A549 (cell line): ENCODE results near the gene ZNF576. TPM values are rescaled to one million over a fixed set of nuclear protein-coding genes. Genes with fewer than 3 reads are reported as not detected.
"Not testable (repeated sequence)": the region's sequence is repeated elsewhere in the genome, so short reads cannot be mapped to it uniquely, and the experiment has no call there.

Source experiments
- ATAC-seq, 2 experiments: fragments of 200-7000 bp in 1 of 2; fragments of >200 bp in 1 of 2; cut with Nextera tagmentation in 1 of 2; cut with Tn5 transposase in 1 of 2; 3 replicates each; pipeline versions ENCODE4 v1.8.0 to v1.9.1; 2018 to 2020; ENCODE audit warnings: mild to moderate bottlenecking in 1 of 2, moderate library complexity in 1 of 2
- CTCF ChIA-PET: fragments of 300-600 bp; sonication (Branson Sonifier 250); formaldehyde crosslinking; extraction: SDS; loops from one replicate; lab custom pipeline; 2021; ENCODE audit warnings: antibody characterized with exemption, inconsistent platforms; lab: Yijun Ruan, JAX
- POLR2A ChIA-PET: fragments of 350-600 bp; formaldehyde crosslinking; extraction: SDS; loops from one replicate; lab custom pipeline; 2021; ENCODE audit warnings: antibody characterized with exemption, inconsistent platforms; lab: Yijun Ruan, JAX
- DNase-seq, 2 experiments: peaks; one replicate each; pipeline versions ENCODE4 v3.0.0 to v3.0.0-alpha.2; 2011 to 2016; ENCODE audit warnings: low read depth in 1 of 2, low spot score in 1 of 2
- FAIRE-seq: peaks from 2 replicates; lab custom pipeline; 2011; peaks lifted over from hg19 to GRCh38; lab: Jason Lieb, UNC
- H3K27ac ChIP-seq, 2 experiments: fragments of >200 bp; sonication (Bioruptor Twin); formaldehyde crosslinking; 3 replicates each; pipeline ENCODE4 v1.5.1; 2016 to 2017
- H3K4me1 ChIP-seq: fragments of >200 bp; sonication (Bioruptor Twin); formaldehyde crosslinking; 3 replicates; pipeline ENCODE4 v1.6.1; 2016
- H3K4me2 ChIP-seq: fragments of >200 bp; sonication (Bioruptor Twin); formaldehyde crosslinking; 3 replicates; pipeline ENCODE4 v1.6.1; 2016
- H3K4me3 ChIP-seq: fragments of >200 bp; sonication (Bioruptor Twin); formaldehyde crosslinking; 3 replicates; pipeline ENCODE4 v1.5.1; 2016
- H3K9me3 ChIP-seq: fragments of >200 bp; sonication (Bioruptor Twin); formaldehyde crosslinking; 3 replicates; pipeline ENCODE4 v1.6.1; 2016
- BCL3 ChIP-seq: fragments of >200 bp; sonication (Bioruptor Twin); formaldehyde crosslinking; IDR thresholded peaks from 3 replicates; pipeline ENCODE4 v1.6.1; 2016
- BHLHE40 ChIP-seq: IDR thresholded peaks from 2 replicates; pipeline ENCODE4 v1.6.1; 2012; ENCODE audit warnings: low read depth, low read length, inconsistent platforms
- CEBPB ChIP-seq, 2 experiments: fragments of >200 bp in 1 of 2; sonication (Bioruptor Twin) in 1 of 2; formaldehyde crosslinking in 1 of 2; IDR thresholded peaks; 2 replicates each; pipeline ENCODE4 v1.6.1; 2012 to 2016
- EHF ChIP-seq: fragments of 250-450 bp; sonication (Bioruptor Pico); IDR thresholded peaks from 2 replicates; pipeline ENCODE4 v1.5.0; 2020; ENCODE audit warnings: mild to moderate bottlenecking
- EHMT2 ChIP-seq: fragments of 200-600 bp; sonication (generic); IDR thresholded peaks from 2 replicates; pipeline ENCODE4 v1.6.1; 2016; ENCODE audit warnings: antibody characterized with exemption, low read depth, mild to moderate bottlenecking, moderate library complexity
- EP300 ChIP-seq, 2 experiments: fragments of >200 bp; sonication (Bioruptor Twin); formaldehyde crosslinking; IDR thresholded peaks; 2 replicates in 1 of 2; 3 replicates in 1 of 2; pipeline ENCODE4 v1.6.1; 2016 to 2017
- ESRRA ChIP-seq: fragments of 150-350 bp; IDR thresholded peaks from 2 replicates; pipeline ENCODE4 v1.6.1; 2014; ENCODE audit warnings: mild to moderate bottlenecking, low read length, borderline replicate concordance
- FOXS1 ChIP-seq: fragments of 250-450 bp; sonication (Bioruptor Pico); IDR thresholded peaks from 2 replicates; pipeline ENCODE4 v1.5.0; 2020; ENCODE audit warnings: mild to moderate bottlenecking, moderate library complexity
- GATA3 ChIP-seq: IDR thresholded peaks from 2 replicates; pipeline ENCODE4 v1.6.1; 2012; ENCODE audit warnings: borderline replicate concordance
- HOXB13 ChIP-seq: fragments of 250-450 bp; sonication (Bioruptor Pico); IDR thresholded peaks from 2 replicates; pipeline ENCODE4 v1.5.0; 2020; ENCODE audit warnings: low read depth, mild to moderate bottlenecking, moderate library complexity
- KDM1A ChIP-seq: fragments of 200-600 bp; sonication (generic); IDR thresholded peaks from 2 replicates; pipeline ENCODE4 v1.6.1; 2016; ENCODE audit warnings: low read depth, mild to moderate bottlenecking
- MAX ChIP-seq: IDR thresholded peaks from 2 replicates; pipeline ENCODE4 v1.6.1; 2012
- MAZ ChIP-seq: fragments of 150-350 bp; IDR thresholded peaks from 2 replicates; pipeline ENCODE4 v1.6.1; 2014; ENCODE audit warnings: antibody characterized with exemption, low read depth, low read length, borderline replicate concordance
- MYC ChIP-seq: IDR thresholded peaks from 2 replicates; pipeline ENCODE4 v1.6.1; 2012; ENCODE audit warnings: mild to moderate bottlenecking, inconsistent platforms, low read length, improper control_type of control experiment, borderline replicate concordance
- NFE2L2 ChIP-seq: fragments of 150-350 bp; conservative IDR thresholded peaks from 2 replicates; pipeline ENCODE4 v1.6.1; 2014; ENCODE audit warnings: low read length
- NPAS2 ChIP-seq: fragments of 250-450 bp; sonication (Bioruptor Pico); IDR thresholded peaks from 2 replicates; pipeline ENCODE4 v1.8.0; 2022; ENCODE audit warnings: mild to moderate bottlenecking, moderate library complexity, borderline replicate concordance
- NR3C1 ChIP-seq: fragments of >200 bp; sonication (Bioruptor Twin); formaldehyde crosslinking; IDR thresholded peaks from 3 replicates; pipeline ENCODE4 v1.6.1; 2017
- PBX3 ChIP-seq: IDR thresholded peaks from 2 replicates; pipeline ENCODE4 v1.6.1; 2012
- PHF8 ChIP-seq: fragments of 200-600 bp; sonication (generic); IDR thresholded peaks from 2 replicates; pipeline ENCODE4 v1.6.1; 2016; ENCODE audit warnings: low read depth, mild to moderate bottlenecking, antibody characterized with exemption, moderate library complexity, borderline replicate concordance
- POLR2AphosphoS2 ChIP-seq: conservative IDR thresholded peaks from 2 replicates; pipeline ENCODE4 v1.6.1; 2012; ENCODE audit warnings: low read length, improper control_type of control experiment, inconsistent platforms
- RAD21 ChIP-seq, 2 experiments: fragments of >200 bp in 1 of 2; sonication (Bioruptor Twin) in 1 of 2; formaldehyde crosslinking in 1 of 2; IDR thresholded peaks in 1 of 2; conservative IDR thresholded peaks in 1 of 2; 2 replicates in 1 of 2; 3 replicates in 1 of 2; pipeline ENCODE4 v1.6.1; 2012 to 2018; ENCODE audit warnings: inconsistent platforms in 1 of 2
- RARB ChIP-seq: fragments of 250-450 bp; sonication (Bioruptor Pico); IDR thresholded peaks from 2 replicates; pipeline ENCODE4 v1.8.0; 2021; ENCODE audit warnings: mild to moderate bottlenecking, moderate library complexity
- RFX5 ChIP-seq: fragments of 450-650 bp; IDR thresholded peaks from 2 replicates; pipeline ENCODE4 v1.7.1; 2014; ENCODE audit warnings: antibody characterized with exemption, mild to moderate bottlenecking, moderate library complexity
- TFCP2L1 ChIP-seq: fragments of 250-450 bp; sonication (Bioruptor Pico); IDR thresholded peaks from 2 replicates; pipeline ENCODE4 v1.5.0; 2021; ENCODE audit warnings: mild to moderate bottlenecking
- TP53 ChIP-seq: fragments of 250-450 bp; sonication (Bioruptor Pico); IDR thresholded peaks from 2 replicates; pipeline ENCODE4 v1.5.0; 2021; ENCODE audit warnings: mild to moderate bottlenecking, moderate library complexity
- ZC3H11A ChIP-seq: fragments of 450-650 bp; IDR thresholded peaks from 2 replicates; pipeline ENCODE4 v1.6.1; 2014; ENCODE audit warnings: antibody characterized with exemption, mild to moderate bottlenecking
- ZFP36 ChIP-seq: fragments of 450-650 bp; IDR thresholded peaks from 2 replicates; pipeline ENCODE4 v1.6.1; 2014; ENCODE audit warnings: borderline replicate concordance; ENCODE audit not compliant: partially characterized antibody
- ZNF302 ChIP-seq: fragments of 250-450 bp; sonication (Bioruptor Pico); IDR thresholded peaks from 2 replicates; pipeline ENCODE4 v1.9.0; 2021; ENCODE audit warnings: inconsistent platforms, mild to moderate bottlenecking, moderate library complexity
- ZSCAN20 ChIP-seq: fragments of 250-450 bp; sonication (Bioruptor Pico); IDR thresholded peaks from 2 replicates; pipeline ENCODE4 v1.8.0; 2022; ENCODE audit warnings: mild to moderate bottlenecking, moderate library complexity
- WGBS: methylation state at CpG from one replicate; pipeline ENCODE4 v1.1.6; 2017; ENCODE audit errors: missing lambda C conversion rate; 5-methylcytosine and 5-hydroxymethylcytosine counted together
- polyA plus RNA-seq, 4 experiments: library from polyadenylated mRNA; depleted of rRNA in 3 of 4; stranded (reverse); fragments of >200 nt; fragmentation: RNase III in 1 of 4; extraction: RNeasy Plus Mini Kit Qiagen cat#74134 plus additional on column Dnase treatment in 1 of 4; gene quantifications; 2 replicates in 3 of 4; 3 replicates in 1 of 4; pipeline ENCODE4 v1.2.3, GENCODE V29; 2011 to 2017

ZNF576 gene
- polyA plus RNA-seq, 2 of the 4 experiments (the other 2 are of a cell fraction): 10.6 to 16.5 TPM

- POLR2A ChIA-PET: interaction anchor here (0.9 kb wide), 1 partner anchor 10 kb away, joined by 3 read pairs; the partner anchor contains the start of genes IRGQ and ZNF576
- CTCF ChIA-PET: interaction anchor here (1.0 to 1.9 kb wide), 3 partner anchors 9 to 31 kb away, joined by 4 to 8 read pairs (median 4); partner anchors contain the start of genes IRGQ, PINLYP and XRCC1
- no peak for DNase-seq
These were observed 10.0 kb upstream of the ZNF576 start for GRCh38 chr19:43586346-43586745.

GRCh38 chr19:43587029-43587428 lies 9.4 kb upstream of the ZNF576 start:
- POLR2A ChIA-PET: interaction anchor here (0.9 kb wide), 1 partner anchor 9 kb away, joined by 3 read pairs; the partner anchor contains the start of genes IRGQ and ZNF576
- 94% methylated on average over 3 of the region's 3 CpGs for WGBS
- H3K4me1 ChIP-seq, H3K27ac ChIP-seq, H3K9me3 ChIP-seq, ATAC-seq, DNase-seq, H3K4me3 ChIP-seq, H3K4me2 ChIP-seq, FAIRE-seq: not testable (repeated sequence)
- CTCF ChIA-PET: interaction anchor here (1.0 to 1.9 kb wide), 4 partner anchors 8 to 179 kb away, joined by 3 to 8 read pairs (median 4); partner anchors contain the start of genes IRGQ, PINLYP and XRCC1

More at GRCh38 chr19:43586346-43586745, 10.0 kb upstream of the ZNF576 start:
- ATAC-seq: no peak
- no peaks in the 10 kb centered on the region for H3K4me1 ChIP-seq
- H3K4me3 ChIP-seq: no peak overlapping the region
- no peak for FAIRE-seq
- WGBS: 85% methylated on average over 2 of the region's 2 CpGs
- TF ChIP-seq TP53 (CRISPR knock-in tag) (no peak), ZSCAN20 (CRISPR knock-in tag) (no peak), GATA3 (no peak), FOXS1 (CRISPR knock-in tag) (no peak), TFCP2L1 (CRISPR knock-in tag) (no peak), PBX3 (no peak), POLR2AphosphoS2 (no peak), MAZ (no peak), BHLHE40 (no peak), PHF8 (no peak), ZFP36 (no peak), HOXB13 (CRISPR knock-in tag) (no peak), NPAS2 (CRISPR knock-in tag) (no peak)
- TF ChIP-seq, all 56 proteins: peak for 0
- no peaks in the 10 kb centered on the region for H3K9me3 ChIP-seq
- no peak overlapping the region for H3K4me2 ChIP-seq
- no peak overlapping the region for H3K27ac ChIP-seq

- no peak overlapping the region for H3K4me3 ChIP-seq
- no peak for TF ChIP-seq ZFP36
- no peak for TF ChIP-seq EP300 (IDR thresholded peaks at IDR 0.05)
- TF ChIP-seq KDM1A: no peak
- TF ChIP-seq MAZ: no peak
- TF ChIP-seq ZC3H11A: no peak
- TF ChIP-seq GATA3: no peak
- no peak for TF ChIP-seq ZNF302 (CRISPR knock-in tag)
- no peak for TF ChIP-seq EHMT2
- TF ChIP-seq HOXB13 (CRISPR knock-in tag): no peak
- TF ChIP-seq ESRRA: no peak
- WGBS: 92% methylated on average over 5 of the region's 5 CpGs
- CTCF ChIA-PET: interaction anchor here (0.9 to 1.7 kb wide), 2 partner anchors 24 to 34 kb away, joined by 5 read pairs; no protein-coding TSS in a partner anchor
- FAIRE-seq: no peak
- DNase-seq: no peak
- POLR2A ChIA-PET: no interaction called here
- no peak overlapping the region for H3K4me2 ChIP-seq
- peaks cover 4% of the 10 kb centered on the region; the same call in 2 of the 3 replicates for H3K4me1 ChIP-seq
- H3K27ac ChIP-seq: no peak overlapping the region
- no peaks in the 10 kb centered on the region for H3K9me3 ChIP-seq
- no peak for ATAC-seq
These were observed 7.1 kb upstream of the ZNF576 start for GRCh38 chr19:43589277-43589676.

GRCh38 chr19:43589678-43590077 lies 6.7 kb upstream of the ZNF576 start:
- FAIRE-seq (no peak), DNase-seq (no peak), ATAC-seq (no peak)
- Histone ChIP-seq H3K9me3 (no peaks in the 10 kb centered on the region), H3K4me3 (no peak overlapping the region), H3K4me2 (no peak overlapping the region), H3K27ac (no peak overlapping the region), H3K4me1 (peaks cover 8% of the 10 kb centered on the region; the same call in 2 of the 3 replicates)
- POLR2A ChIA-PET: no interaction called here
- 89% methylated on average over 6 of the region's 6 CpGs for WGBS
- CTCF ChIA-PET: interaction anchor here (1.7 kb wide), 1 partner anchor 35 kb away, joined by 5 read pairs; no protein-coding TSS in a partner anchor
- TF ChIP-seq RARB (no peak), BHLHE40 (no peak), CEBPB (IDR thresholded peaks at IDR 0.05) (no peak), MYC (no peak), BCL3 (no peak), NFE2L2 (no peak), EP300 (IDR thresholded peaks at IDR 0.05) (no peak), ZNF302 (CRISPR knock-in tag) (no peak), HOXB13 (CRISPR knock-in tag) (no peak), MAX (no peak), NR3C1 (no peak), TP53 (CRISPR knock-in tag) (no peak), POLR2AphosphoS2 (no peak), EHF (CRISPR knock-in tag) (no peak), RFX5 (no peak), RAD21 (conservative IDR thresholded peaks at IDR 0.05 in 1 of 2, IDR thresholded peaks at IDR 0.05 in 1 of 2) (no peak)
